OCI-LY7 (cell line): ENCODE data around the gene LRP1B. TPM values are rescaled to one million over a fixed set of nuclear protein-coding genes. Genes with fewer than 3 reads are reported as not detected.

Source experiments
- BruUV-seq: library from RNA; stranded (reverse); fragments of 400-500 nt; replicated peaks from 2 replicates; lab custom pipeline; 2021; lab: Mats Ljungman, UMichigan
- CTCF ChIA-PET: fragments of 300-600 bp; sonication (Branson Sonifier 250); formaldehyde crosslinking; loops from one replicate; lab custom pipeline; 2022; ENCODE audit warnings: antibody characterized with exemption; ENCODE audit not compliant: unreplicated experiment; lab: Charles Lee
- POLR2A ChIA-PET: fragments of 300-600 bp; sonication (Branson Sonifier 250); formaldehyde crosslinking; loops from one replicate; lab custom pipeline; 2022; ENCODE audit warnings: antibody characterized with exemption; lab: Charles Lee
- DNase-seq: peaks from one replicate; pipeline ENCODE4 v3.0.0-alpha.2; 2015; ENCODE audit warnings: low spot score
- H2AFZ ChIP-seq: fragments of 200-600 bp; sonication (generic), shearing (Covaris generic); 2 replicates; pipeline ENCODE4 v1.6.1; 2014; ENCODE audit warnings: mild to moderate bottlenecking, antibody characterized with exemption, low read length, moderate library complexity
- H3K27ac ChIP-seq: fragments of 200-600 bp; sonication (generic); 2 replicates; pipeline ENCODE4 v1.5.1; 2014; ENCODE audit warnings: mixed run types, low read depth, mild to moderate bottlenecking, moderate library complexity, low read length, inconsistent platforms; ENCODE audit not compliant: poor library complexity, severe bottlenecking
- H3K36me3 ChIP-seq: fragments of 200-600 bp; sonication (generic); 2 replicates; pipeline ENCODE4 v1.6.1; 2014; ENCODE audit warnings: mild to moderate bottlenecking, antibody characterized with exemption, low read length, moderate library complexity, mixed read lengths; ENCODE audit not compliant: insufficient read depth
- H3K4me1 ChIP-seq: fragments of 200-600 bp; sonication (generic); 2 replicates; pipeline ENCODE4 v1.5.1; 2014; ENCODE audit warnings: mild to moderate bottlenecking, low read length; ENCODE audit not compliant: insufficient read depth, poor library complexity, severe bottlenecking
- H3K4me2 ChIP-seq: fragments of 200-600 bp; sonication (generic); 2 replicates; pipeline ENCODE4 v1.6.1; 2014; ENCODE audit warnings: mild to moderate bottlenecking, low read length
- H3K4me3 ChIP-seq: fragments of 200-600 bp; sonication (generic); 2 replicates; pipeline ENCODE4 v1.5.1; 2014; ENCODE audit warnings: mild to moderate bottlenecking, low read depth, low read length; ENCODE audit not compliant: poor library complexity, severe bottlenecking
- H3K79me2 ChIP-seq: fragments of 200-600 bp; sonication (generic); 2 replicates; pipeline ENCODE4 v1.6.1; 2016; ENCODE audit warnings: low read depth, mild to moderate bottlenecking, low read length, moderate library complexity, mixed read lengths; ENCODE audit not compliant: insufficient read depth
- H3K9me2 ChIP-seq: fragments of 200-600 bp; sonication (generic); 2 replicates; pipeline ENCODE4 v1.6.1; 2016; ENCODE audit warnings: mild to moderate bottlenecking, low read length, mixed read lengths; ENCODE audit not compliant: insufficient read depth
- H3K9me3 ChIP-seq: fragments of 200-600 bp; sonication (generic); 2 replicates; pipeline ENCODE4 v1.6.1; 2014; ENCODE audit warnings: mild to moderate bottlenecking, mixed run types, low read length, mixed read lengths
- H4K20me1 ChIP-seq: fragments of 200-600 bp; sonication (generic); 2 replicates; pipeline ENCODE4 v1.6.1; 2014; ENCODE audit warnings: mild to moderate bottlenecking, antibody characterized with exemption, low read length, moderate library complexity, mixed read lengths; ENCODE audit not compliant: insufficient read depth
- EZH2phosphoT487 ChIP-seq: fragments of 200-600 bp; sonication (generic); IDR thresholded peaks from 2 replicates; pipeline ENCODE4 v1.6.1; 2018; ENCODE audit warnings: low read depth, borderline replicate concordance, mild to moderate bottlenecking, mixed run types, antibody characterized with exemption, low read length, moderate library complexity, mixed read lengths
- intact Hi-C: fragments of 100-400 bp; cut with micrococcal nuclease; formaldehyde crosslinking; loops from one replicate; pipeline ENCODE4 v1.10.0; 2022; ENCODE audit not compliant: unreplicated experiment
- total RNA-seq, 2 experiments: library from RNA; depleted of rRNA in 1 of 2; stranded (reverse); fragments of >200 nt in 1 of 2; shearing (Covaris generic) in 1 of 2; gene quantifications; 2 replicates each; pipeline ENCODE4 v1.2.3, GENCODE V29; 2014 to 2022
- TF ChIP-seq, protein P1 (sequence below): fragments of 200-600 bp; sonication (generic); conservative IDR thresholded peaks from 2 replicates; pipeline ENCODE4 v1.5.1; 2014; ENCODE audit warnings: mild to moderate bottlenecking, antibody characterized with exemption, low read length, moderate library complexity, mixed read lengths

Gene LRP1B
- total RNA-seq, 2 experiments from 2014 or later = not detected

DNA sequence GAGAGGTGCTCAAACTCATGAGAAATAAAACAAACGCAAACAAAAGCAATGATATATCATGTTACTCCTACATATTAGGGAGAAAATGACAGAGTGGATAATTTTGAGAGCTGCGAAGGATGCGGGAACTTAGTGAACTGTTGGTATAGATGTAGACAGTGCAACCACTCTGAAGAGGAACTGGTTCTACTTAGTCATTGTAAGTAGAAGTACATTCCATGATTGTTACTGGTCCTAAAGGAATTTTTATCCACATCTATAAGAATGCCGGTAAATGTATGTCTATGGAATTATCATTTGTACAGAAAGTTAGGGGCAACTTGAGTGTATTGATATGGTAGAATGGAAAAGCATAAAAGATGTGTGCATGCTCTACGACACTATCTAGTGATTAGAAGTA lies 1238.4 kb downstream of the LRP1B start:
- intact Hi-C loops = no loop called here
- no peak overlapping the region for H3K4me2 ChIP-seq
- no peaks in the 10 kb centered on the region for H3K4me1 ChIP-seq
- BruUV-seq = no TSS peak
- H3K79me2 ChIP-seq = no peaks in the 10 kb centered on the region
- no peak for TF ChIP-seq EZH2phosphoT487
- TF ChIP-seq, protein P1, sequence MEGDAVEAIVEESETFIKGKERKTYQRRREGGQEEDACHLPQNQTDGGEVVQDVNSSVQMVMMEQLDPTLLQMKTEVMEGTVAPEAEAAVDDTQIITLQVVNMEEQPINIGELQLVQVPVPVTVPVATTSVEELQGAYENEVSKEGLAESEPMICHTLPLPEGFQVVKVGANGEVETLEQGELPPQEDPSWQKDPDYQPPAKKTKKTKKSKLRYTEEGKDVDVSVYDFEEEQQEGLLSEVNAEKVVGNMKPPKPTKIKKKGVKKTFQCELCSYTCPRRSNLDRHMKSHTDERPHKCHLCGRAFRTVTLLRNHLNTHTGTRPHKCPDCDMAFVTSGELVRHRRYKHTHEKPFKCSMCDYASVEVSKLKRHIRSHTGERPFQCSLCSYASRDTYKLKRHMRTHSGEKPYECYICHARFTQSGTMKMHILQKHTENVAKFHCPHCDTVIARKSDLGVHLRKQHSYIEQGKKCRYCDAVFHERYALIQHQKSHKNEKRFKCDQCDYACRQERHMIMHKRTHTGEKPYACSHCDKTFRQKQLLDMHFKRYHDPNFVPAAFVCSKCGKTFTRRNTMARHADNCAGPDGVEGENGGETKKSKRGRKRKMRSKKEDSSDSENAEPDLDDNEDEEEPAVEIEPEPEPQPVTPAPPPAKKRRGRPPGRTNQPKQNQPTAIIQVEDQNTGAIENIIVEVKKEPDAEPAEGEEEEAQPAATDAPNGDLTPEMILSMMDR = no peak
- H3K4me3 ChIP-seq = no peak overlapping the region
- H2AFZ ChIP-seq = no peak overlapping the region
- POLR2A ChIA-PET = no interaction called here
- H3K9me3 ChIP-seq = no peaks in the 10 kb centered on the region
- H3K27ac ChIP-seq = no peak overlapping the region
- CTCF ChIA-PET = no interaction called here
- H3K9me2 ChIP-seq = no peaks in the 10 kb centered on the region
- no peak for DNase-seq
- H4K20me1 ChIP-seq = no peaks in the 10 kb centered on the region
- H3K36me3 ChIP-seq = no peaks in the 10 kb centered on the region

DNA sequence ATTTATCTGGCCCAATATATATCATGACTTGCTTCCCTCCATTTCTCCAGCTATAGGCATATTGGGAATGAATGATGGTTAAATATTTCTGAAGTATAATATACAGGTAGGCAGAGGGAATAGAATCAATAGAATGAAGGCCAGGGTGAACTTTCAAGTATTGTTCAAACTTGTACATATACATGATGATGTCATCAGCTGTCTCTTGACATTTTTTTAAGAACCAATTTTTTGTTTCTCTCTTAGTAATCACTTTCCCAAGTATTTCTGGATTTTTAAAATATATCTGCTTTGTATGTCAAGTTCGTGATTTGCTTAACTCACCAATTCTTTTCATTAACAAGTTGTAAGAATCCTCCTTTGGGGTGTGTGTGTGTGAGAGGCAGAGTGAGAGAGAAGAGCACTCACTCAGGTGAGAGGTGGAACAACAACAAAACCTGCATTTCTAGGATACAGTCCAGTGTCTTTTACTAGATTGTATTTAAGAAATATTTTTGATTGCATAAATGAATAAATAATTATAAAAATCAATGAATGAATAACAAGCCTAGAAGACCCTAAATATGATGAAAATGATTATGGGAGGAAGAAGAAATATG lies 1239.1 kb downstream of the LRP1B start:
- H3K9me3 ChIP-seq = no peaks in the 10 kb centered on the region
- H3K4me2 ChIP-seq = no peak overlapping the region
- H3K79me2 ChIP-seq = no peaks in the 10 kb centered on the region
- BruUV-seq = no TSS peak
- intact Hi-C loops = no loop called here
- no peaks in the 10 kb centered on the region for H3K36me3 ChIP-seq
- H3K4me1 ChIP-seq = no peaks in the 10 kb centered on the region
- DNase-seq = no peak
- no peaks in the 10 kb centered on the region for H3K9me2 ChIP-seq
- ChIA-PET CTCF (no interaction called here), POLR2A (no interaction called here)
- H3K4me3 ChIP-seq = no peak overlapping the region
- no peak overlapping the region for H3K27ac ChIP-seq
- H2AFZ ChIP-seq = no peak overlapping the region
- TF ChIP-seq, protein P1 = peak; percentile 41; the same call in 1 of the 2 replicates
- no peak for TF ChIP-seq EZH2phosphoT487
- no peaks in the 10 kb centered on the region for H4K20me1 ChIP-seq
